Neuronal stem cell (in vitro differentiated cells): ENCODE measurements around the gene SLC39A11.

ENCODE experiments used
- DNase-seq: peaks from one replicate; pipeline ENCODE4 v3.0.0-alpha.2; 2013; ENCODE audit warnings: low spot score
- H2AFZ ChIP-seq: one replicate; pipeline ENCODE4 v1.6.1; 2013; ENCODE audit warnings: mild to moderate bottlenecking, low read length, inconsistent platforms
- H2AK5ac ChIP-seq: 2 replicates; pipeline ENCODE4 v1.6.1; 2013; ENCODE audit warnings: low read depth, mild to moderate bottlenecking, inconsistent platforms, low read length, moderate library complexity, mixed read lengths
- H2BK120ac ChIP-seq: 2 replicates; pipeline ENCODE4 v1.6.1; 2013; ENCODE audit warnings: low read depth, mild to moderate bottlenecking, inconsistent platforms, low read length, moderate library complexity, mixed read lengths
- H2BK12ac ChIP-seq: one replicate; pipeline ENCODE4 v1.6.1; 2013; ENCODE audit warnings: low read length, inconsistent platforms
- H2BK15ac ChIP-seq: 2 replicates; pipeline ENCODE4 v1.6.1; 2013; ENCODE audit warnings: mild to moderate bottlenecking, low read length, inconsistent platforms, mixed read lengths
- H2BK5ac ChIP-seq: one replicate; pipeline ENCODE4 v1.6.1; 2013; ENCODE audit warnings: inconsistent platforms, mild to moderate bottlenecking, low read length, moderate library complexity
- H3K14ac ChIP-seq: one replicate; pipeline ENCODE4 v1.6.1; 2013; ENCODE audit warnings: low read length, inconsistent platforms
- H3K18ac ChIP-seq: 2 replicates; pipeline ENCODE4 v1.6.1; 2013; ENCODE audit warnings: low read length, inconsistent platforms
- H3K23ac ChIP-seq: 2 replicates; pipeline ENCODE4 v1.6.1; 2013; ENCODE audit warnings: low read depth, mild to moderate bottlenecking, mixed read lengths, low read length, inconsistent platforms; ENCODE audit not compliant: poor library complexity
- H3K27ac ChIP-seq: replicated peaks from 3 replicates; pipeline ENCODE4 v1.5.1; 2013; ENCODE audit warnings: low read length, inconsistent platforms
- H3K27me3 ChIP-seq, 3 experiments: 2 replicates each; pipeline ENCODE4 v1.6.1; 2013; ENCODE audit warnings: low read length in 3 of 3, mild to moderate bottlenecking in 2 of 3, inconsistent platforms in 1 of 3, low read depth in 1 of 3, mixed read lengths in 1 of 3, moderate library complexity in 1 of 3; ENCODE audit not compliant: control insufficient read depth in 3 of 3, insufficient read depth in 3 of 3
- H3K36me3 ChIP-seq, 2 donors: replicated peaks in 1 of 2; 2 replicates each; pipeline ENCODE4 v1.6.1; 2013; ENCODE audit warnings: low read length in 2 of 2; ENCODE audit not compliant: control insufficient read depth in 2 of 2, insufficient read depth in 2 of 2
- H3K4ac ChIP-seq: 2 replicates; pipeline ENCODE4 v1.6.1; 2013; ENCODE audit warnings: inconsistent platforms, mild to moderate bottlenecking, low read length, moderate library complexity
- H3K4me1 ChIP-seq, 2 donors: 1 replicate in 1 of 2; 2 replicates in 1 of 2; pipeline ENCODE4 v1.6.1; 2013; ENCODE audit warnings: low read length in 2 of 2, low read depth in 1 of 2; ENCODE audit not compliant: control insufficient read depth in 2 of 2, insufficient read depth in 1 of 2
- H3K4me2 ChIP-seq: one replicate; pipeline ENCODE4 v1.6.1; 2013; ENCODE audit warnings: mild to moderate bottlenecking, low read length, inconsistent platforms; ENCODE audit not compliant: insufficient read depth, poor library complexity, severe bottlenecking
- H3K4me3 ChIP-seq, 2 donors: 2 replicates each; pipeline ENCODE4 v1.5.1; 2013; ENCODE audit warnings: low read length in 2 of 2, mild to moderate bottlenecking in 2 of 2, inconsistent platforms in 1 of 2, moderate library complexity in 1 of 2
- H3K79me1 ChIP-seq: one replicate; pipeline ENCODE4 v1.6.1; 2013; ENCODE audit warnings: low read depth, mild to moderate bottlenecking, inconsistent platforms, low read length, moderate library complexity
- H3K9ac ChIP-seq: one replicate; pipeline ENCODE4 v1.6.1; 2013; ENCODE audit warnings: mild to moderate bottlenecking, low read depth, low read length, inconsistent platforms; ENCODE audit not compliant: poor library complexity
- H3K9me3 ChIP-seq, 2 donors: replicated peaks in 1 of 2; 2 replicates each; pipeline versions ENCODE3 to v1.6.1; 2013; ENCODE audit warnings: low read length in 2 of 2, mild to moderate bottlenecking in 2 of 2, inconsistent platforms in 1 of 2, low read depth in 1 of 2, mixed read lengths in 1 of 2, moderate library complexity in 1 of 2; ENCODE audit not compliant: control insufficient read depth in 2 of 2, insufficient read depth in 1 of 2
- H4K8ac ChIP-seq: one replicate; pipeline ENCODE4 v1.6.1; 2013; ENCODE audit warnings: low read depth, mild to moderate bottlenecking, inconsistent platforms, low read length, moderate library complexity
- H4K91ac ChIP-seq: one replicate; pipeline ENCODE4 v1.6.1; 2013; ENCODE audit warnings: low read length, low read depth, mild to moderate bottlenecking, inconsistent platforms; ENCODE audit not compliant: poor library complexity
- WGBS, 2 donors: extraction: QIAGEN DNeasy Blood & Tissue Kit; methylation state at CpG; one replicate each; pipeline ENCODE4 v1.1.7; 2013; ENCODE audit warnings: missing lambda C conversion rate in 2 of 2, mixed read lengths in 1 of 2; ENCODE audit not compliant: insufficient read length in 2 of 2, insufficient replicate concordance in 1 of 2; ENCODE audit errors: extremely low coverage in 2 of 2; 5-methylcytosine and 5-hydroxymethylcytosine counted together

SLC39A11 gene

GRCh38 chr17:72733619-72734282 lies 358.7 kb downstream of the SLC39A11 start:
- no peak overlapping the region for H3K4me3 ChIP-seq
- H2BK5ac ChIP-seq = no peak overlapping the region
- DNase-seq = no peak
- no peak overlapping the region for H2AFZ ChIP-seq
- no peak overlapping the region for H4K8ac ChIP-seq
- H4K91ac ChIP-seq = no peak overlapping the region
- H3K27me3 ChIP-seq = no peaks in the 10 kb centered on the region
- no peak overlapping the region for H3K4ac ChIP-seq
- WGBS, 2 donors = no CpG with 5 or more reads among the region's 3 CpGs
- H3K36me3 ChIP-seq = no peaks in the 10 kb centered on the region
- H2AK5ac ChIP-seq = no peak overlapping the region
- H3K4me1 ChIP-seq = no peaks in the 10 kb centered on the region
- no peak overlapping the region for H3K23ac ChIP-seq
- H2BK120ac ChIP-seq = no peak overlapping the region
- no peaks in the 10 kb centered on the region for H3K79me1 ChIP-seq
- H3K4me2 ChIP-seq = no peak overlapping the region
- H2BK12ac ChIP-seq = peak overlapping the region; percentile 33
- H3K14ac ChIP-seq = no peak overlapping the region
- no peak overlapping the region for H2BK15ac ChIP-seq
- no peak overlapping the region for H3K9ac ChIP-seq
- H3K9me3 ChIP-seq = no peaks in the 10 kb centered on the region
- no peak overlapping the region for H3K27ac ChIP-seq
- H3K18ac ChIP-seq = no peak overlapping the region

DNA sequence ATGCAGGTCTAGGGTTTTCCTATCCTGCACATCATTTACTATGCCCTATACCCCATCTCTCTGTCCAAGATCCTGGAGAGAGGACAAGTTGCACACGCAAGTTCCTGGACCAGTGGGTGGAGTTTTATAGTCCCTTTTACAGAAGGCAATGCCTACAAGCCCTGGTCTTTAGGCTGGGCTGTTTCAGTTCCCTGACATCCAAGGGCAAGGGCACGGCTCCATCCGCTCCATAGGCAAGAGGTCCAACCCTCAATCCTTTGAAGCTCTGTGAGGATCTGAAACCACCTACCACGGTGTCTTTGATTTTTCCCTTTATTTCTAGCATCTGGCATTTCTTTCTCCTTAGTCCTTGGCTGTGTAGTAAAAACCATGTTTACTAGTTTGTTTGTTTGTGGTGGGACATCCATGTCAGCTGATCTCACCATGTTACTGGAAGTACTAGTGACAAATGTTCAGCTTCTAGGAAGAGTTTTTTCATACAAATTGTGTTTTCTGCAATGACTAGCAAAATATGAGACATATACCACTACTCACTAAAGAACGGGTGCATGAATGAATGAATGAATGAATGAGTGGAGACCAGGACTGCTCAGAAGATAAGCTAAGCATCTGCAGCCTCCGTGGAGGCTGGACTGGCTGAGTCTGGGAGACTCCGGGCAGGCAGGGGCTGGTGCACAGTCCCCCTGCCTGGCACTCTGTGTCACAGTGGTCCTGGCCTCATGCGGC lies 359.4 kb downstream of the SLC39A11 start:
- no CpG with 5 or more reads among the region's 8 CpGs for WGBS, 2 donors

GRCh38 chr17:72730077-72730476 lies 362.4 kb downstream of the SLC39A11 start:
- DNase-seq = no peak
- Histone ChIP-seq H3K36me3 (no peaks in the 10 kb centered on the region), H4K8ac (no peak overlapping the region), H2AFZ (no peak overlapping the region), H4K91ac (no peak overlapping the region), H3K4me3 (no peak overlapping the region), H3K27me3 (no peaks in the 10 kb centered on the region), H3K23ac (no peak overlapping the region), H3K9me3 (no peaks in the 10 kb centered on the region), H2AK5ac (no peak overlapping the region), H3K9ac (no peak overlapping the region), H3K4me2 (no peak overlapping the region), H3K4ac (no peak overlapping the region), H2BK15ac (no peak overlapping the region), H3K79me1 (no peaks in the 10 kb centered on the region), H3K27ac (no peak overlapping the region), H2BK120ac (no peak overlapping the region), H3K18ac (no peak overlapping the region), H2BK12ac (no peak overlapping the region), H3K14ac (no peak overlapping the region), H2BK5ac (no peak overlapping the region), H3K4me1 (peaks cover 2 to 7% of the 10 kb centered on the region in 2 donors)
- WGBS, 2 donors = no CpG with 5 or more reads among the region's 7 CpGs

More for the DNA sequence above, 359.4 kb downstream of the SLC39A11 start:
- H3K4me1 ChIP-seq = no peaks in the 10 kb centered on the region
- H3K36me3 ChIP-seq = no peaks in the 10 kb centered on the region
- H3K9ac ChIP-seq = no peak overlapping the region
- H3K27ac ChIP-seq = no peak overlapping the region
- no peak overlapping the region for H2BK5ac ChIP-seq
- H3K79me1 ChIP-seq = no peaks in the 10 kb centered on the region
- no peaks in the 10 kb centered on the region for H3K9me3 ChIP-seq
- no peak overlapping the region for H2AK5ac ChIP-seq
- H3K4me3 ChIP-seq = no peak overlapping the region
- H2BK12ac ChIP-seq = no peak overlapping the region
- no peak overlapping the region for H3K23ac ChIP-seq
- H3K14ac ChIP-seq = no peak overlapping the region
- no peak overlapping the region for H4K91ac ChIP-seq
- H4K8ac ChIP-seq = no peak overlapping the region
- H2BK120ac ChIP-seq = no peak overlapping the region
- no peak overlapping the region for H2AFZ ChIP-seq
- H3K27me3 ChIP-seq = no peaks in the 10 kb centered on the region
- no peak overlapping the region for H2BK15ac ChIP-seq
- H3K4ac ChIP-seq = no peak overlapping the region
- no peak overlapping the region for H3K4me2 ChIP-seq
- no peak overlapping the region for H3K18ac ChIP-seq
- DNase-seq = no peak

DNA sequence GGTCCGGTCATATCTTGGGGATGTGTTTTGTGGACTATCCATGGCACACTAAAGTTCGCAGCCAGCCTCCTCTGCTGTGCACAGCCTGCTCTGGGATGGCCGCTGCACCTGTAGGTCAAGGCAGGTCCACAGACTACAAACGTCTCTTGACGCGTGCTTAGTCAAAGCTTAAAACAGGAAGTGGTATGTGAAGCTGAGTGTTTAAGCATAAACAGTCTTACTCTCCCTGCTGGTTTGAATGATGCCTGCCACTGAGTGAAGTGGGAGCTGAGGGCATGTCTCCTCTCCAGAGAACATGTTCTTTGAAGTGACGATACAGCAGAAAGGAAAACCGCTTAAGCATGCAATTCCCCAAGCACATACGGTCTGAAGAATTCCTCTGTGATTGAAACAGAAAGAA lies 365.6 kb downstream of the SLC39A11 start:
- no peak overlapping the region for H2AK5ac ChIP-seq
- H3K27me3 ChIP-seq = no peaks in the 10 kb centered on the region
- no peak overlapping the region for H2BK5ac ChIP-seq
- no peak overlapping the region for H3K23ac ChIP-seq
- WGBS, 2 donors = no CpG with 5 or more reads among the region's 9 CpGs
- H4K91ac ChIP-seq = no peak overlapping the region
- H3K79me1 ChIP-seq = no peaks in the 10 kb centered on the region
- no peak overlapping the region for H3K27ac ChIP-seq
- H2BK120ac ChIP-seq = no peak overlapping the region
- H4K8ac ChIP-seq = no peak overlapping the region
- peak overlapping the region; percentile 56 for H2AFZ ChIP-seq
- H3K4me1 ChIP-seq = peaks cover 2 to 7% of the 10 kb centered on the region in 2 donors
- H3K9me3 ChIP-seq = no peaks in the 10 kb centered on the region
- H3K4me2 ChIP-seq = no peak overlapping the region
- no peak overlapping the region for H3K18ac ChIP-seq
- no peak overlapping the region for H3K14ac ChIP-seq
- H2BK15ac ChIP-seq = no peak overlapping the region
- no peak overlapping the region for H3K4me3 ChIP-seq
- no peak overlapping the region for H3K4ac ChIP-seq
- H3K9ac ChIP-seq = no peak overlapping the region
- no peak for DNase-seq
- H2BK12ac ChIP-seq = peak overlapping the region; percentile 59
- H3K36me3 ChIP-seq = no peaks in the 10 kb centered on the region
